Measurements from ENCODE around the gene LRMDA.

DNA sequence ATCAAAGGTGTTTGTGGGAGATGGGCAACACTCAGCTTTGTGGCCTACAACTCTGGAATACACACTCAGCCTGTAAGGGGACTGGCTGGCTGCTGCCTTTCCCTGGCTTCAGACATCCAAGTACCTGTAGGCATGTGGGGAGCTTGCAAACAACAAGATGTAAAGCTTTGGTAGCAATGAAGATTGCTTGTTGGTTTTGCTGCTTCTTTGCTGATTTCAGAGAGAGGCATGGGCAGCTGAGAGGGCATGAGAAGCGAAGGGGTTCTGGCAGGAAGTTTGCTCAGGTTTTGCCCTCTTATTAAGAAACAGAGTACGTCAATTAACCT is 434.8 kb downstream of the LRMDA start:
- TF ChIP-seq, protein P1, sequence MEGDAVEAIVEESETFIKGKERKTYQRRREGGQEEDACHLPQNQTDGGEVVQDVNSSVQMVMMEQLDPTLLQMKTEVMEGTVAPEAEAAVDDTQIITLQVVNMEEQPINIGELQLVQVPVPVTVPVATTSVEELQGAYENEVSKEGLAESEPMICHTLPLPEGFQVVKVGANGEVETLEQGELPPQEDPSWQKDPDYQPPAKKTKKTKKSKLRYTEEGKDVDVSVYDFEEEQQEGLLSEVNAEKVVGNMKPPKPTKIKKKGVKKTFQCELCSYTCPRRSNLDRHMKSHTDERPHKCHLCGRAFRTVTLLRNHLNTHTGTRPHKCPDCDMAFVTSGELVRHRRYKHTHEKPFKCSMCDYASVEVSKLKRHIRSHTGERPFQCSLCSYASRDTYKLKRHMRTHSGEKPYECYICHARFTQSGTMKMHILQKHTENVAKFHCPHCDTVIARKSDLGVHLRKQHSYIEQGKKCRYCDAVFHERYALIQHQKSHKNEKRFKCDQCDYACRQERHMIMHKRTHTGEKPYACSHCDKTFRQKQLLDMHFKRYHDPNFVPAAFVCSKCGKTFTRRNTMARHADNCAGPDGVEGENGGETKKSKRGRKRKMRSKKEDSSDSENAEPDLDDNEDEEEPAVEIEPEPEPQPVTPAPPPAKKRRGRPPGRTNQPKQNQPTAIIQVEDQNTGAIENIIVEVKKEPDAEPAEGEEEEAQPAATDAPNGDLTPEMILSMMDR (conservative IDR thresholded peaks at IDR 0.05; ENCODE audit: low read length), result no peak
- no peak for TF ChIP-seq EZH2phosphoT487 (IDR thresholded peaks at IDR 0.05; ENCODE audit: borderline replicate concordance, low read depth, low read length)

Measured in OCI-LY7 (cell line).